Body of pancreas (tissue), 4 donors: Measurements from ENCODE around the gene DCTN2. TPM values are rescaled to one million over a fixed set of nuclear protein-coding genes. Genes with fewer than 3 reads are reported as not detected.
"Not testable (repeated sequence)": the region's sequence is repeated elsewhere in the genome, so short reads cannot be mapped to it uniquely, and the experiment has no call there.

Experiments used
- ATAC-seq: fragments of 150-250 bp; one replicate; pipeline ENCODE4 v1.9.1; 2016
- DNase-seq, 4 donors: peaks; one replicate each; pipeline ENCODE4 v3.0.0-alpha.2; 2019
- H3K27ac ChIP-seq, 4 donors: fragments of 200-600 bp; sonication (generic); 1 replicate in 3 of 4; 2 replicates in 1 of 4; pipeline versions ENCODE4 v1.5.1 to v1.6.1; 2016 to 2019; ENCODE audit warnings: mild to moderate bottlenecking in 1 of 4, mixed read lengths in 1 of 4, moderate library complexity in 1 of 4
- H3K27me3 ChIP-seq, 2 donors: fragments of 200-600 bp; sonication (generic); one replicate each; pipeline ENCODE4 v1.6.0; 2016; ENCODE audit warnings: mild to moderate bottlenecking in 1 of 2
- H3K36me3 ChIP-seq, 2 donors: fragments of 200-600 bp; sonication (generic); replicated peaks in 1 of 2; 2 replicates each; pipeline ENCODE4 v1.5.1; 2016; ENCODE audit warnings: low read depth in 2 of 2; ENCODE audit not compliant: insufficient read depth in 1 of 2
- H3K4me1 ChIP-seq: fragments of 200-600 bp; sonication (generic); one replicate; pipeline ENCODE4 v1.6.0; 2016
- H3K4me3 ChIP-seq, 2 donors: fragments of 200-600 bp; sonication (generic); 1 replicate in 1 of 2; 2 replicates in 1 of 2; pipeline ENCODE4 v1.5.1; 2016 to 2019
- H3K9me3 ChIP-seq, 3 donors: fragments of 200-600 bp; sonication (generic); 1 replicate in 2 of 3; 2 replicates in 1 of 3; pipeline ENCODE4 v1.5.1; 2016
- POLR2A ChIP-seq, 3 donors: fragments of 450-650 bp; IDR thresholded peaks; one replicate each; pipeline ENCODE4 v1.6.1; 2016; ENCODE audit warnings: antibody characterized with exemption in 3 of 3, mild to moderate bottlenecking in 2 of 3
- WGBS, 2 donors: methylation state at CpG; one replicate each; pipeline ENCODE4 v1.1.5; 2017; 5-methylcytosine and 5-hydroxymethylcytosine counted together
- intact Hi-C: fragments of 100-400 bp; cut with DNase I; formaldehyde crosslinking; loops from one replicate; pipeline ENCODE4 v1.15.1; 2023
- total RNA-seq, 2 donors: library from RNA; depleted of rRNA; stranded (reverse); fragments of >200 nt; gene quantifications; one replicate each; pipeline ENCODE4 v1.1.0, GENCODE V29; 2016
- TF ChIP-seq, protein P1 (sequence below), 7 experiments: fragments of 450-650 bp in 4 of 7; fragments of 200-600 bp in 3 of 7; sonication (generic) in 3 of 7; IDR thresholded peaks; one replicate each; pipeline ENCODE4 v1.5.1; 2016 to 2019; ENCODE audit warnings: antibody characterized with exemption in 7 of 7

DCTN2 gene
- total RNA-seq, 2 donors from 2014 or later = 80.1 to 89.2 TPM

- H3K4me3 ChIP-seq = no peak overlapping the region
- H3K9me3 ChIP-seq = no peaks in the 10 kb centered on the region
- TF ChIP-seq, protein P1, sequence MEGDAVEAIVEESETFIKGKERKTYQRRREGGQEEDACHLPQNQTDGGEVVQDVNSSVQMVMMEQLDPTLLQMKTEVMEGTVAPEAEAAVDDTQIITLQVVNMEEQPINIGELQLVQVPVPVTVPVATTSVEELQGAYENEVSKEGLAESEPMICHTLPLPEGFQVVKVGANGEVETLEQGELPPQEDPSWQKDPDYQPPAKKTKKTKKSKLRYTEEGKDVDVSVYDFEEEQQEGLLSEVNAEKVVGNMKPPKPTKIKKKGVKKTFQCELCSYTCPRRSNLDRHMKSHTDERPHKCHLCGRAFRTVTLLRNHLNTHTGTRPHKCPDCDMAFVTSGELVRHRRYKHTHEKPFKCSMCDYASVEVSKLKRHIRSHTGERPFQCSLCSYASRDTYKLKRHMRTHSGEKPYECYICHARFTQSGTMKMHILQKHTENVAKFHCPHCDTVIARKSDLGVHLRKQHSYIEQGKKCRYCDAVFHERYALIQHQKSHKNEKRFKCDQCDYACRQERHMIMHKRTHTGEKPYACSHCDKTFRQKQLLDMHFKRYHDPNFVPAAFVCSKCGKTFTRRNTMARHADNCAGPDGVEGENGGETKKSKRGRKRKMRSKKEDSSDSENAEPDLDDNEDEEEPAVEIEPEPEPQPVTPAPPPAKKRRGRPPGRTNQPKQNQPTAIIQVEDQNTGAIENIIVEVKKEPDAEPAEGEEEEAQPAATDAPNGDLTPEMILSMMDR (IDR thresholded peaks at IDR 0.05) = no peak
- no peak for TF ChIP-seq POLR2A (IDR thresholded peaks at IDR 0.05)
- no peak overlapping the region for H3K27ac ChIP-seq
- intact Hi-C loops = no loop called here
- H3K27me3 ChIP-seq = no peaks in the 10 kb centered on the region
- H3K4me1 ChIP-seq = no peaks in the 10 kb centered on the region
- peaks cover 0 to 19% of the 10 kb centered on the region in 2 donors for H3K36me3 ChIP-seq
- ATAC-seq = no peak
- no peak for DNase-seq
Observed at GRCh38 chr12:57496822-57497221, 50.2 kb downstream of the DCTN2 start.

GRCh38 chr12:57495051-57495701 is 51.8 kb downstream of the DCTN2 start:
- WGBS, 2 donors = 92% methylated on average over 39 of the region's 48 CpGs; no CpG with 5 or more reads in 1 of the 2 donors
- peaks cover 9 to 26% of the 10 kb centered on the region in 2 donors for H3K36me3 ChIP-seq
- intact Hi-C loops, H3K9me3 ChIP-seq, H3K4me1 ChIP-seq, ATAC-seq, H3K27ac ChIP-seq, H3K4me3 ChIP-seq, DNase-seq, H3K27me3 ChIP-seq: not testable (repeated sequence)

DNA sequence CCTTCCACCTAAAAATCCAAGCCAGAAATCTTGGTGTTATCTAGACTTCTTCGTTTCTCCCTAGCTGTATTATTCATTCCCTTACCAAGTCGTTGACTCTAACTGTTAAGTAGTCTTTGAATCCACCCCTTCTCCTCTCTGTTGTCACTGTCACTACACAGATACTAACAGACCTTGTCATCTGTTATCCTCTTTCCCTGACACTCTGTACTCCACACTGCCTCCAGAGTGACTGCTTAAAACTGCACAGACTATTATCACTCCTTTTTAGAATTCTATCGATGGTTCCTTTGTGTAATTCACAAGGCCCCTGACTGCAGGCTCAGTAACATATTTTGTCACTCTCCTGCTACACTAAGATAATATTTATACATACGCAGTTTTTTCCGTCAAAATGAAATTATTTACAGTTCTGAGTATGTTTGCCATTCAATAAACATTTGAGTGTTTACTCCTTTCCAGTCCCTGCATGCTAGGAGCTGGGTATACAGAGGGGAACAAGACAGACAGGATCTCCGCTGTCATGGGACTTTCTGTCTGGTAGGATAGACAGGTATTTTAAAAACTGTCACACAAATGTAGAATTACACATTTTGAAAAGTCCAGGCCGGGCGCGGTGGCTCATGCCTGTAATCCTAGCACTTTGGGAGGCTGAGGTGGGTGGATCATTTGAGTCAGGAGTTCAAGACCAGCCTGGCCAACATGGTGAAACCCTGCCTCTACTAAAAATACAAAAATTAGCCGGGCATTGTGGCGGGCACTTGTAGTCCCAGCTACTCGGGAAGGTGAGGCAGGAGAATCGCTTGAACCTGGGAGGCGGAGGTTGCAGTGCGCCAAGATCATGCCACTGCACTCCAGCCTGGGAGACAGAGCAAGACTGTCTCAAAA is 55.4 kb downstream of the DCTN2 start:
- intact Hi-C loops = no loop called here
- WGBS, 2 donors = 81 to 83% methylated on average over 15 of the region's 15 CpGs
- DNase-seq (no peak), ATAC-seq (no peak)
- peaks cover 9 to 18% of the 10 kb centered on the region in 2 donors for H3K36me3 ChIP-seq
- H3K4me3 ChIP-seq = no peak overlapping the region
- H3K27ac ChIP-seq = no peak overlapping the region
- no peak for TF ChIP-seq POLR2A (IDR thresholded peaks at IDR 0.05)
- H3K27me3 ChIP-seq = no peaks in the 10 kb centered on the region
- H3K9me3 ChIP-seq = no peaks in the 10 kb centered on the region
- peaks cover 15% of the 10 kb centered on the region for H3K4me1 ChIP-seq

- ATAC-seq (no peak), DNase-seq (no peak)
- Histone ChIP-seq H3K27ac (no peak overlapping the region), H3K4me3 (no peak overlapping the region), H3K9me3 (no peaks in the 10 kb centered on the region), H3K36me3 (peaks cover 9 to 18% of the 10 kb centered on the region in 2 donors), H3K27me3 (no peaks in the 10 kb centered on the region), H3K4me1 (peaks cover 15% of the 10 kb centered on the region)
- TF ChIP-seq, protein P1 (IDR thresholded peaks at IDR 0.05) = no peak
- TF ChIP-seq POLR2A (IDR thresholded peaks at IDR 0.05) = no peak
- intact Hi-C loops = no loop called here
- 90 to 97% methylated on average over 1 to 4 of the region's 4 CpGs for WGBS, 2 donors
Observed at GRCh38 chr12:57490126-57490525, 56.9 kb downstream of the DCTN2 start.

DNA sequence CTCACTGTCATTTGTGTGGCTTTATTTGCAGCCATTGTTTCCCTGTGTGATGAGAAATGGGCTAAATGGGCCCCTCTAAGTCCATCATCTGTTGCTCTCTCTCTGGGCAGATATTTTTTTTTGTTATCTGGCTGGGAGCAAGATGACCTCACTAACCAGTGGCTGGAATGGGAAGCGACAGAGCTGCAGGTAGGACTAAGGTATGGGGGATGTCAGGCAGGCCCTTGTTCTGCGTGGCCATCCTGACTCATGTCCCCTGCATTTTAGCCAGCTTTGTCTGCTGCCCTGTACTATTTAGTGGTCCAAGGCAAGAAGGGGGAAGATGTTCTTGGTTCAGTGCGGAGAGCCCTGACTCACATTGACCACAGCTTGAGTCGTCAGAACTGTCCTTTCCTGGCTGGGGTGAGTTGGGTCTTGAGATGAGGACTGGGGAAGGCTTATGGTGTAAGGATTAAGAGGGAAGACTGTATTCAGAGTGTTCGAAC is 57.8 kb downstream of the DCTN2 start:
- DNase-seq (no peak), ATAC-seq (no peak)
- 54 to 55% methylated on average over 5 of the region's 5 CpGs for WGBS, 2 donors
- H3K36me3 ChIP-seq = peaks cover 9 to 18% of the 10 kb centered on the region in 2 donors
- intact Hi-C loops = no loop called here
- TF ChIP-seq, protein P1 (IDR thresholded peaks at IDR 0.05) = no peak
- TF ChIP-seq POLR2A (IDR thresholded peaks at IDR 0.05) = no peak
- H3K4me1 ChIP-seq = peaks cover 15% of the 10 kb centered on the region
- H3K27me3 ChIP-seq = no peaks in the 10 kb centered on the region
- peak overlapping the region; percentile 96 to 98 for H3K4me3 ChIP-seq
- H3K27ac ChIP-seq = peak overlapping the region in 3 of 4 donors; percentile 65 to 82 (median 72)
- H3K9me3 ChIP-seq = no peaks in the 10 kb centered on the region
